ENCODE measurements around the gene DOHH. TPM values are rescaled to one million over a fixed set of nuclear protein-coding genes. Genes with fewer than 3 reads are reported as not detected.

The DOHH gene
- total RNA-seq, 1 donor from 2014 or later: 15.0 TPM

GRCh38 chr19:3480383-3481091, 19.9 kb downstream of the DOHH start, which contains the start of gene SMIM24:
Gene SMIM24, minus strand, starts transcription at chr19:3480525. Its CDS starts 62 bp downstream, at chr19:3480463.
- H3K4me1 ChIP-seq: no peaks in the 10 kb centered on the region
- DNase-seq (ENCODE audit: extremely low spot score in 2 of 2): no peak
- H3K27ac ChIP-seq: no peak within 1 kb of the TSS
- H3K36me3 ChIP-seq: no peaks in the 10 kb centered on the region
- no peaks in the 10 kb centered on the region for H3K27me3 ChIP-seq
- intact Hi-C loops (cut with DNase I): no loop called here
- H3K9me3 ChIP-seq: no peaks in the 10 kb centered on the region
- no peak for TF ChIP-seq POLR2AphosphoS5 (IDR thresholded peaks at IDR 0.05; ENCODE audit: insufficient read depth in 1 of 2, low read depth in 1 of 2)
- TF ChIP-seq POLR2A (IDR thresholded peaks at IDR 0.05): no peak
- TF ChIP-seq CTCF (IDR thresholded peaks at IDR 0.05): no peak
- H3K4me3 ChIP-seq: no peak within 1 kb of the TSS

- intact Hi-C loops (cut with DNase I): loop anchor here (5.0 kb wide), 1 partner anchor 397 kb away; no protein-coding TSS in a partner anchor
These were observed 20.6 kb downstream of the DOHH start for GRCh38 chr19:3479834-3480215.

GRCh38 chr19:3479177-3479833, 21.2 kb downstream of the DOHH start:
- no peaks in the 10 kb centered on the region for H3K36me3 ChIP-seq
- DNase-seq (ENCODE audit: extremely low spot score in 2 of 2): no peak
- no peak overlapping the region for H3K27ac ChIP-seq
- H3K27me3 ChIP-seq: no peaks in the 10 kb centered on the region
- no peaks in the 10 kb centered on the region for H3K9me3 ChIP-seq
- H3K4me3 ChIP-seq: no peak overlapping the region
- no peaks in the 10 kb centered on the region for H3K4me1 ChIP-seq
- TF ChIP-seq CTCF (IDR thresholded peaks at IDR 0.05): no peak
- TF ChIP-seq POLR2AphosphoS5 (IDR thresholded peaks at IDR 0.05; ENCODE audit: insufficient read depth in 1 of 2, low read depth in 1 of 2): no peak
- TF ChIP-seq POLR2A (IDR thresholded peaks at IDR 0.05): no peak
- intact Hi-C loops (cut with DNase I): loop anchor here (5.0 kb wide), 1 partner anchor 398 kb away; no protein-coding TSS in a partner anchor

More at GRCh38 chr19:3479834-3480215, 20.6 kb downstream of the DOHH start:
- Histone ChIP-seq H3K4me1 (no peaks in the 10 kb centered on the region), H3K27ac (no peak overlapping the region), H3K27me3 (no peaks in the 10 kb centered on the region), H3K9me3 (no peaks in the 10 kb centered on the region), H3K4me3 (no peak overlapping the region), H3K36me3 (no peaks in the 10 kb centered on the region)
- TF ChIP-seq CTCF (IDR thresholded peaks at IDR 0.05) (no peak), POLR2A (IDR thresholded peaks at IDR 0.05) (no peak), POLR2AphosphoS5 (IDR thresholded peaks at IDR 0.05; ENCODE audit: insufficient read depth in 1 of 2, low read depth in 1 of 2) (no peak)
- no peak for DNase-seq (ENCODE audit: extremely low spot score in 2 of 2)

DNA sequence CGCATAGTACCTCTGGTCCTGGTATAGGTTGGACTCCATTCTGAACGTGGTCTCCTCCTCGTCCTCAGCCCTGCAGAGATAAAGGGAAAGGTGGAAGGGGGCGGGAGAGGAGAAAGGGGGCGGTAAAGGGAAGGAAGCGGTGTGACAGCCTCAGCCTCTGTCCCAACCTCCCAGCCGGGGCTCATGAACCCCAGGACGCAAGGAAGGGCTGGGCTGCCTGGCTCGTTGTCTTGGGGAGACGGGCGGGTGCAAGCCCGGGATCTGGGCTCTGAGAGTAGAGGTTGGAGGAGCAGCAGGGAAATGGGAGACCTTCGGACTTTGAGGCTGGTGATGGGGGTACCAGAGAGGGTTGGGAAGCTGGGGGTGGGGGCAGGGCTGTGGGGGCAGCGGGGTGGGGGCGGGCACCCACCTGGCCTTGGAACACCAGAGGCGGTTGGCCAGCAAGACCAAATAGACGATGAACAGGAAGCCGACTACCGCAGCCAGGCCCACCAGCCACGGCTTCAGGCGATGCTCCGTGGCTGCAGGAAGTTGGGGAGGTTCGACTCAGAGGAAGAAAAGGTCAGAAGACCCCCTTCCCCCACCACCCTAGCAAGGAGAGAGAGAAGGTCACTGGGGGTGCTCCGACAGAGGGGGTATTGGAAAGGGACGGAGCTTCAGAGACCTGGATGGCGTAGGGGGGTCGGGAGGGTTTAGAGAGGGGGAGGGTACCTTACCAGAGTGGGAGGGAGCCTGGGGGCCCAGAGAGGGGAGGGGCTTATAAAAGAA, 21.9 kb downstream of the DOHH start:
- intact Hi-C loops (cut with DNase I): loop anchor here (5.0 kb wide), 1 partner anchor 399 kb away; no protein-coding TSS in a partner anchor
- H3K9me3 ChIP-seq: no peaks in the 10 kb centered on the region
- no peak for DNase-seq (ENCODE audit: extremely low spot score in 2 of 2)
- no peaks in the 10 kb centered on the region for H3K27me3 ChIP-seq
- no peak overlapping the region for H3K27ac ChIP-seq
- TF ChIP-seq POLR2AphosphoS5 (IDR thresholded peaks at IDR 0.05; ENCODE audit: insufficient read depth in 1 of 2, low read depth in 1 of 2) (no peak), CTCF (IDR thresholded peaks at IDR 0.05) (no peak), POLR2A (IDR thresholded peaks at IDR 0.05) (no peak)
- H3K4me3 ChIP-seq: no peak overlapping the region
- H3K4me1 ChIP-seq: no peaks in the 10 kb centered on the region
- no peaks in the 10 kb centered on the region for H3K36me3 ChIP-seq

Data from vagina (tissue), 2 donors.